Measurements from ENCODE around the gene ARHGEF7. TPM values are rescaled to one million over a fixed set of nuclear protein-coding genes. Genes with fewer than 3 reads are reported as not detected.

Gene ARHGEF7
- total RNA-seq, 1 experiment from 2014 or later, result 47.3 TPM

- DNase-seq (ENCODE audit: low spot score) (no peak), ATAC-seq (no peak)
- no peak overlapping the region for H3K4me3 Mint-ChIP-seq
- peaks cover 36% of the 10 kb centered on the region for H3K36me3 Mint-ChIP-seq
- CTCF ChIA-PET, result no interaction called here
- H3K27ac Mint-ChIP-seq, result no peak overlapping the region
- TF ChIP-seq ERG (CRISPR knock-in tag; IDR thresholded peaks at IDR 0.05) (no peak), NR3C1 (CRISPR knock-in tag; conservative IDR thresholded peaks at IDR 0.05; ENCODE audit: low read depth) (no peak), EMX1 (CRISPR knock-in tag; IDR thresholded peaks at IDR 0.05) (no peak), ATF3 (CRISPR knock-in tag; conservative IDR thresholded peaks at IDR 0.05) (no peak), USF1 (CRISPR knock-in tag; IDR thresholded peaks at IDR 0.05) (no peak), MLX (CRISPR knock-in tag; IDR thresholded peaks at IDR 0.05) (no peak), OVOL2 (CRISPR knock-in tag; IDR thresholded peaks at IDR 0.05; ENCODE audit: borderline replicate concordance) (no peak), AR (CRISPR knock-in tag; IDR thresholded peaks at IDR 0.05) (no peak), ZNF512 (CRISPR knock-in tag; IDR thresholded peaks at IDR 0.05; ENCODE audit: borderline replicate concordance) (no peak), ARID4B (CRISPR knock-in tag; IDR thresholded peaks at IDR 0.05; ENCODE audit: borderline replicate concordance) (no peak), ZNF416 (CRISPR knock-in tag; IDR thresholded peaks at IDR 0.05) (no peak), IRF1 (CRISPR knock-in tag; IDR thresholded peaks at IDR 0.05) (no peak), ZNF671 (CRISPR knock-in tag; IDR thresholded peaks at IDR 0.05) (no peak), ZNF281 (CRISPR knock-in tag; IDR thresholded peaks at IDR 0.05) (no peak), ZNF121 (CRISPR knock-in tag; IDR thresholded peaks at IDR 0.05) (no peak), TEAD1 (CRISPR knock-in tag; IDR thresholded peaks at IDR 0.05) (no peak)
- H3K9me3 Mint-ChIP-seq, result no peaks in the 10 kb centered on the region
- no peaks in the 10 kb centered on the region for H3K27me3 Mint-ChIP-seq (ENCODE audit: low read depth)
- POLR2A ChIA-PET, result no interaction called here
- peaks cover 17% of the 10 kb centered on the region for H3K4me1 Mint-ChIP-seq
Measured at GRCh38 chr13:111243981-111244380, 128.9 kb downstream of the ARHGEF7 start.
